Measurements from ENCODE around the gene CLDND1. TPM values are rescaled to one million over a fixed set of nuclear protein-coding genes. Genes with fewer than 3 reads are reported as not detected.
A peak's percentile ranks its signal among the peaks of the same experiment; 100 is the strongest.

Gene CLDND1
- total RNA-seq, 2 donors from 2014 or later = 38.1 to 65.6 TPM

GRCh38 chr3:98551754-98552153 is 29.1 kb upstream of the CLDND1 start:
- H3K36me3 ChIP-seq (replicated peaks in 1 of 2; ENCODE audit: insufficient read depth in 1 of 2, low read depth in 2 of 2) = no peaks in the 10 kb centered on the region
- intact Hi-C loops (cut with DNase I) = no loop called here
- no peaks in the 10 kb centered on the region for H3K27me3 ChIP-seq
- WGBS, 2 donors = 57 to 68% methylated on average over 3 of the region's 3 CpGs
- H3K27ac ChIP-seq = no peak overlapping the region
- TF ChIP-seq CTCF (IDR thresholded peaks at IDR 0.05) = no peak
- TF ChIP-seq POLR2A (IDR thresholded peaks at IDR 0.05) = no peak
- ATAC-seq (no peak), DNase-seq (peak in 1 of 4 donors; percentile 7)
- no peak overlapping the region for H3K4me3 ChIP-seq
- no peaks in the 10 kb centered on the region for H3K4me1 ChIP-seq
- H3K9me3 ChIP-seq = no peaks in the 10 kb centered on the region

DNA sequence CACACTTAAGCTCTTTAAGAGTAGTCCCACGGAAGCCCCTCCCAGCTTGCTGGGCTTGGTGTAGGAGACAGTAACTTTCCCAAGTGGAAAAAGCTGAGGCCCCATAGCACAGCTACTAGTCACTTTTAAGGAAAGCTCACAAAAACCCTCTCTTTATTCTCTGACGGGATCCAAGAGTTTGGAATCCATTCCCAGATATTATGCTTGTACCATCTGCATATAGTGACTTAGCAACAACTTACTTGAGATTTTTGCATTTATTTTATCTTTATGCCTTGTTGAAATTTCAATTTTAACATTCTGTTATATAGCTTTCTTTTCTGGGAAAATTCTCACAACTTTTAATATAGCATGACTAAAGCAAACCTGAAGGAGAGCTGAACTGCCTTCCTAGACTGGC is 28.5 kb upstream of the CLDND1 start:
- Histone ChIP-seq H3K27ac (no peak overlapping the region), H3K4me1 (no peaks in the 10 kb centered on the region), H3K9me3 (no peaks in the 10 kb centered on the region), H3K36me3 (replicated peaks in 1 of 2; ENCODE audit: insufficient read depth in 1 of 2, low read depth in 2 of 2) (no peaks in the 10 kb centered on the region), H3K27me3 (no peaks in the 10 kb centered on the region), H3K4me3 (no peak overlapping the region)
- intact Hi-C loops (cut with DNase I) = no loop called here
- 80 to 90% methylated on average over 2 of the region's 2 CpGs for WGBS, 2 donors
- TF ChIP-seq POLR2A (IDR thresholded peaks at IDR 0.05) (no peak), CTCF (IDR thresholded peaks at IDR 0.05) (no peak)
- ATAC-seq (no peak), DNase-seq (no peak)

DNA sequence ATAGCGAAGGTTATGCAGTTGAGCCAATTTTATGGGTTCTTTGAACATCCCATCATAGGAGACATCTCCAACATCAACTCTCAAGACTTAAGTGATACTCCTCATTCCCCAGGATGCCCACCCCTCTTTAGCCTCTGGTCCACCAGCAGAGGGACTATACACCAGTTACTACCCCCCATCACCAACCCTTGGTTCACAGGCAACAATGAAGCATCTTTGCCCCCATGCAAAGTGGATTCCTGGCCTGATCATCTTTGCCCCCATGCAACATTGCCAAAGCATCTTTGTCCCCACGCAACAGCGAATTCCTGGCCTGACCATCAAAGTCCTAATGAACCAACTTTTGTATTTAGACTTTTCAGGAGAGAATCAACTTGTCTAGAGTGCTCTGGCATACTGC is 28.1 kb upstream of the CLDND1 start:
- H3K4me3 ChIP-seq = no peak overlapping the region
- H3K36me3 ChIP-seq (replicated peaks in 1 of 2; ENCODE audit: insufficient read depth in 1 of 2, low read depth in 2 of 2) = no peaks in the 10 kb centered on the region
- 91 to 94% methylated on average over 3 of the region's 3 CpGs for WGBS, 2 donors
- H3K27me3 ChIP-seq = no peaks in the 10 kb centered on the region
- no peaks in the 10 kb centered on the region for H3K4me1 ChIP-seq
- intact Hi-C loops (cut with DNase I) = no loop called here
- DNase-seq (no peak), ATAC-seq (no peak)
- no peak overlapping the region for H3K27ac ChIP-seq
- H3K9me3 ChIP-seq = no peaks in the 10 kb centered on the region
- no peak for TF ChIP-seq POLR2A (IDR thresholded peaks at IDR 0.05)
- no peak for TF ChIP-seq CTCF (IDR thresholded peaks at IDR 0.05)

DNA sequence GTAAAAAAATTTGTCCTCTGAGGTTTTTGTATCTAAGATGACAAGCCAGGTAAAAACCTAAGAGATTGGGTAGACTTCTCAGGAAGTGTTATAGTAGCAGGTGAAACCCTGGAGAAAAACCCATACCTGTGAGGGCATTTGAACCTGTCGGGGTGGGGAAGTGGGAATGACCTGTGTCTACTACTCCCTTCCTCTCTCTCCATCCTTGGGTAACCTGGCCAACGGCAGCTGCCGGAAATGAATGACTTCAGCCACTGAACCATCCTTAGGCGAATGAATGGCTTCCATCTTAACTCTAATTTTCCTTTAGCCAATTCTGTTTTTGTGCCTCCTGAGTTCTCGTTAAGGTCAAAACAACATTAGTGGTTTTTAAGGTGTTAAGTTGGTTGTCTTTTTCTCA is 25.8 kb upstream of the CLDND1 start:
- no peak for ATAC-seq
- H3K9me3 ChIP-seq = no peaks in the 10 kb centered on the region
- H3K27ac ChIP-seq = no peak overlapping the region
- TF ChIP-seq POLR2A (IDR thresholded peaks at IDR 0.05) = no peak
- no peak for TF ChIP-seq CTCF (IDR thresholded peaks at IDR 0.05)
- no peaks in the 10 kb centered on the region for H3K27me3 ChIP-seq
- WGBS, 2 donors = 59 to 62% methylated on average over 5 of the region's 5 CpGs
- H3K4me3 ChIP-seq = no peak overlapping the region
- DNase-seq = no peak
- H3K4me1 ChIP-seq = no peaks in the 10 kb centered on the region
- intact Hi-C loops (cut with DNase I) = no loop called here
- no peaks in the 10 kb centered on the region for H3K36me3 ChIP-seq (replicated peaks in 1 of 2; ENCODE audit: insufficient read depth in 1 of 2, low read depth in 2 of 2)

DNA sequence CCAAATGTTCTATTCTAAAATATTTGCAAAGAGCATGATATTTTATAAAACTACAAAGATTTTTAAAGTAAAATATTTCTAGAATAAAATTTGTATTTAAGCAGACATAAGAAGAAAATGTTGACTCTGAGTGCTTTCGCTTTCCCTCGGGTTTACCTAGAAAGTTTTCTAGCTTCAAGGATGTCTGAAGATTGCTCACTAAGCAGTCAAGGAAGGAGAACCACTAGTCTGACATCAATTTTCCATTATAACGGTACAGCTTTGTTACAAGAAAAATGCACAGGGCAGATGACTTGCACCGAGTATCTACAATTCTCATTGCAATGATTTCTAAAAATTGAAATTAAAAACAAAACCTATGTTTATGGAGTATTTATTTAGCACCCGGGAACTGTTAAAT is 23.2 kb upstream of the CLDND1 start:
- DNase-seq (no peak), ATAC-seq (no peak)
- H3K4me3 ChIP-seq = no peak overlapping the region
- H3K36me3 ChIP-seq (replicated peaks in 1 of 2; ENCODE audit: insufficient read depth in 1 of 2, low read depth in 2 of 2) = no peaks in the 10 kb centered on the region
- no peaks in the 10 kb centered on the region for H3K4me1 ChIP-seq
- H3K9me3 ChIP-seq = no peaks in the 10 kb centered on the region
- WGBS, 2 donors = 61 to 65% methylated on average over 5 of the region's 5 CpGs
- no peak for TF ChIP-seq CTCF (IDR thresholded peaks at IDR 0.05)
- TF ChIP-seq POLR2A (IDR thresholded peaks at IDR 0.05) = no peak
- H3K27me3 ChIP-seq = no peaks in the 10 kb centered on the region
- intact Hi-C loops (cut with DNase I) = no loop called here
- no peak overlapping the region for H3K27ac ChIP-seq
